ACC112 (cell line): ENCODE data around the gene C5orf46.

ENCODE experiments used
- H2AFZ ChIP-seq: fragments of 200-600 bp; sonication (generic); one replicate; pipeline ENCODE4 v1.6.0; 2017; ENCODE audit warnings: antibody characterized with exemption, low read length; ENCODE audit not compliant: unreplicated experiment
- H3K27ac ChIP-seq: fragments of 200-600 bp; sonication (generic); 2 replicates; pipeline ENCODE4 v1.5.1; 2014; ENCODE audit warnings: low read depth, mild to moderate bottlenecking, antibody characterized with exemption, low read length, moderate library complexity
- H3K27me3 ChIP-seq: fragments of 200-600 bp; sonication (generic); 2 replicates; pipeline ENCODE4 v1.6.1; 2014; ENCODE audit warnings: mild to moderate bottlenecking, antibody characterized with exemption, low read length, moderate library complexity, mixed read lengths; ENCODE audit not compliant: insufficient read depth
- H3K36me3 ChIP-seq: fragments of 200-600 bp; sonication (generic); 2 replicates; pipeline ENCODE4 v1.6.1; 2016; ENCODE audit warnings: mild to moderate bottlenecking, antibody characterized with exemption, low read length, moderate library complexity, mixed read lengths; ENCODE audit not compliant: insufficient read depth
- H3K4me1 ChIP-seq: fragments of 200-600 bp; sonication (generic); one replicate; pipeline ENCODE4 v1.6.1; 2016; ENCODE audit warnings: low read length, mixed read lengths; ENCODE audit not compliant: insufficient read depth, unreplicated experiment, control insufficient read depth
- H3K4me3 ChIP-seq: fragments of 200-600 bp; sonication (generic); 2 replicates; pipeline ENCODE4 v1.5.1; 2014; ENCODE audit warnings: mild to moderate bottlenecking, low read depth, low read length
- H3K79me2 ChIP-seq: fragments of 200-600 bp; sonication (generic); one replicate; pipeline ENCODE4 v1.6.0; 2016; ENCODE audit warnings: low read length; ENCODE audit not compliant: control insufficient read depth, unreplicated experiment, insufficient read depth

The C5orf46 gene

GRCh38 chr5:147920420-147921030, 14.2 kb upstream of the C5orf46 start:
- Histone ChIP-seq H3K27me3 (no peaks in the 10 kb centered on the region), H3K27ac (no peak overlapping the region), H3K79me2 (no peaks in the 10 kb centered on the region), H3K4me1 (peaks cover 26% of the 10 kb centered on the region), H3K36me3 (no peaks in the 10 kb centered on the region), H2AFZ (no peak overlapping the region), H3K4me3 (no peak overlapping the region)

- no peaks in the 10 kb centered on the region for H3K79me2 ChIP-seq
- no peak overlapping the region for H3K27ac ChIP-seq
- H2AFZ ChIP-seq, result no peak overlapping the region
- no peak overlapping the region for H3K4me3 ChIP-seq
- H3K36me3 ChIP-seq, result no peaks in the 10 kb centered on the region
- H3K27me3 ChIP-seq, result no peaks in the 10 kb centered on the region
- H3K4me1 ChIP-seq, result peaks cover 28% of the 10 kb centered on the region
Observed at GRCh38 chr5:147918899-147919298, 12.6 kb upstream of the C5orf46 start.

DNA sequence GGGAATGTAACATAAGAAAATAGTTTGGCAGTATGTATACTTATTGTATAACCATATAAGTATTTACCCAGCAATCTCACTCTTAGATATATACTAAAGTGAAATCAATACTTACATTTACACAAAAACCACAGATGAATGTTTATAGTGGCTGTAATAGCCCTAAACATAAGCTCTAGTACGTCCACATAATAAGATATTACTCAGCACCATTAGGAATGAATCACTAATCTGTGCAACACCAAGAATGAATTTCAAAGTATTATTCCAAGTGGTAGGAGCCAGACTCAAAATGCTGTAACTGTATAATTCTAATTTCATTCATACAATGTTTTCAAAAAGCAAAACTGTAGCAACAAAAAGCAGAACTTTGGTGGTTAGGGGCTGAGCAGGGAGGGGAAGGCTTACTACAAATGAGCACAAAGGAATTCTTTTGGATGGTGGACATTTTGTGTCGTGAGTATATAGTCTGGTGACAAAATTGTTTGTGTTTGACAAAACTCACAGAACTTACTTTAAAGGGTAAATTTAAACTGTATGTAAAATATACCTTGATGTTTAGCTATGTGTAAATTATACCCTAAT, 11.9 kb upstream of the C5orf46 start:
- H3K36me3 ChIP-seq, result no peaks in the 10 kb centered on the region
- 0 out of 2 replicates have a peak overlapping the region, but pooled peaks have one; percentile 12 for H3K27ac ChIP-seq
- no peaks in the 10 kb centered on the region for H3K79me2 ChIP-seq
- peaks cover 32% of the 10 kb centered on the region for H3K4me1 ChIP-seq
- H3K4me3 ChIP-seq, result no peak overlapping the region
- H2AFZ ChIP-seq, result peak overlapping the region; percentile 28
- no peaks in the 10 kb centered on the region for H3K27me3 ChIP-seq

DNA sequence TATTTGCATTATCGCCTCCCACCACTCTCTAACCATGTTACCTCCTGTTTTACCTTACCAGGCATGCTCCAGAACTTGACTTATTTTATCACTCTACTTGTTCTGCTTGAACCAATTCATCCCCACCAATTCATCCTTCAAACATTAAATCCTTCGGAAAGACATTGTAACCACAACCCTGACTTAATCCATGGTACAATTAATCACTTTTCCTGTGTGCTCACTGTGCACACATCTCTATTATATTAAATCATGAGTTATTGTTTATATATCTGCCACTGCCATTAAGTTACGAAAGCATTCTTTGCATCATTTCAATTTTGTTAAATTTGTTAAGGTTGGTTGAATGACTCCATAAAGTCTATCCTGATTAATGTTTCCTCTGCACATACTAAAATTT, 7.4 kb upstream of the C5orf46 start:
- Histone ChIP-seq H3K4me3 (no peak overlapping the region), H3K36me3 (no peaks in the 10 kb centered on the region), H2AFZ (no peak overlapping the region), H3K27me3 (no peaks in the 10 kb centered on the region), H3K4me1 (peaks cover 20% of the 10 kb centered on the region), H3K79me2 (no peaks in the 10 kb centered on the region), H3K27ac (no peak overlapping the region)

DNA sequence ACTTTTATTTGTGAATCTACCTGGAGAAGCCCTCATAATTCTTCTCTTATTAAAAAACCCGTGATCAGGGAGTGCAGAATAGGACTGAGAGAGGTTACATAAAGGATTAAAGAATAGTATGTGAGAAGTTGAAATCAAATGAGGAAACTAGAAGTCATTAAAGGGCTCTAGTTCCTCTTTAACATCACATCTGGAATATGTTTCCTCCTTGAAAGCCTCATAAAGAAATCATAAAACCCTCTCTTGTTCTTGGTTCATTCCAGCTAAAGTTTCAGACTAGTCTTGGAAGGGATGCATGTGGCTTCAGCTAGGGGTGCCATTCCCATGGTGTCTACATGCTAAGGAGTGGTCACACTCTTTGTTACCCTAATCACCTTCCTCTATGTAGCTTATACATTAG, 5.7 kb upstream of the C5orf46 start:
- no peak overlapping the region for H3K27ac ChIP-seq
- no peak overlapping the region for H3K4me3 ChIP-seq
- no peaks in the 10 kb centered on the region for H3K27me3 ChIP-seq
- H3K4me1 ChIP-seq, result peaks cover 6% of the 10 kb centered on the region
- no peaks in the 10 kb centered on the region for H3K79me2 ChIP-seq
- H2AFZ ChIP-seq, result no peak overlapping the region
- no peaks in the 10 kb centered on the region for H3K36me3 ChIP-seq

GRCh38 chr5:147911427-147911826, 5.1 kb upstream of the C5orf46 start:
- H3K27me3 ChIP-seq, result no peaks in the 10 kb centered on the region
- peaks cover 11% of the 10 kb centered on the region for H3K4me1 ChIP-seq
- H3K36me3 ChIP-seq, result no peaks in the 10 kb centered on the region
- no peaks in the 10 kb centered on the region for H3K79me2 ChIP-seq
- no peak overlapping the region for H3K4me3 ChIP-seq
- H3K27ac ChIP-seq, result no peak overlapping the region
- no peak overlapping the region for H2AFZ ChIP-seq

GRCh38 chr5:147904110-147904509, 2.2 kb downstream of the C5orf46 start:
- Histone ChIP-seq H3K4me3 (no peak overlapping the region), H3K27ac (no peak overlapping the region), H3K4me1 (peaks cover 42% of the 10 kb centered on the region), H3K27me3 (no peaks in the 10 kb centered on the region), H2AFZ (no peak overlapping the region), H3K36me3 (no peaks in the 10 kb centered on the region), H3K79me2 (no peaks in the 10 kb centered on the region)

DNA sequence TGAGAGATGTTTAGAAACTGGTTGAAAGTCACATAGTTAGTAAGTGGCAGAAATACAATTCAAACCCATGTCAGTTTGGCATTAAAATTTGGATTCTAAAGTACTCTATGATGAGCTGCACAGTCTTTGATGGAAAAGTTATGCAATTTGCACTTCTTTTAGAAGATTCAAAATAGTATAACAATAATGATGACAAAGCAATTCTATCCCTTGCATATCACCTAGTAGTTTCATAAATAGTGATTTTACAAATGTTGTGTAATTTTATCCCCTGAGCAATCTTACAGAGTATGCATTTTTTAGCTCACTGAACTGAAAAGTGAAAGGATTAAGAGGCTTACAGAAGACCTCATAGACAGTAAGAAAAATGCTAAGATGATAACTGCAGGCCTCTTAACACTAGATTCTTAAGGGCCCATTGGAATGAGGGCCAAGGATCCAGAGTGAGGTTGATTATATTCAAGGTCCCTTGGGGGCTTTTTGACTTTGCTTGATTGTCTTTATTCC, 3.7 kb downstream of the C5orf46 start:
- no peak overlapping the region for H3K27ac ChIP-seq
- H3K4me1 ChIP-seq, result peaks cover 57% of the 10 kb centered on the region
- no peak overlapping the region for H2AFZ ChIP-seq
- no peaks in the 10 kb centered on the region for H3K79me2 ChIP-seq
- no peaks in the 10 kb centered on the region for H3K36me3 ChIP-seq
- H3K27me3 ChIP-seq, result no peaks in the 10 kb centered on the region
- H3K4me3 ChIP-seq, result no peak overlapping the region

DNA sequence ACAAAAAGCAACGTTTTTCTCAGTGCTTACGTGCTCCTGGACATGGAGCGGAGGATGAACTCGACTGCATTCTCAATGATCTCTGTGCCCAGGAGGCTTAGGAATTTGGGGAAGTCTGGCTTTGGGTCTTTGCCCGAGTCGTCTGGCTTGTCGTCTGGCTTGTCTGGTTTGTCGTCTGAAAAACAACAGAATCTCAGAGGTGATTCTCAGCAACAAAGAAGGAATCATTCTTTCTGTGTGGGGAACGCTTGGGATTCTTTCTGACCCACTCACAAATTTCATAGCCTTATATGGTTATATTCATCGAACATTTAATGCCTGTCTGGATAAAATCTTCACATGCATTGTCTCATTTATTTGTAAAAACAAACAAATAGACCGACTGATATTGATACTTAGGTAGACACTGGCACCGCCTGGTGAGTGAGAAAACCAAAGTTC, 4.7 kb downstream of the C5orf46 start:
- no peaks in the 10 kb centered on the region for H3K36me3 ChIP-seq
- H3K79me2 ChIP-seq, result no peaks in the 10 kb centered on the region
- H3K4me3 ChIP-seq, result no peak overlapping the region
- peak overlapping the region; percentile 63 for H3K27ac ChIP-seq
- H2AFZ ChIP-seq, result peak overlapping the region; percentile 48
- no peaks in the 10 kb centered on the region for H3K27me3 ChIP-seq
- H3K4me1 ChIP-seq, result peaks cover 57% of the 10 kb centered on the region

DNA sequence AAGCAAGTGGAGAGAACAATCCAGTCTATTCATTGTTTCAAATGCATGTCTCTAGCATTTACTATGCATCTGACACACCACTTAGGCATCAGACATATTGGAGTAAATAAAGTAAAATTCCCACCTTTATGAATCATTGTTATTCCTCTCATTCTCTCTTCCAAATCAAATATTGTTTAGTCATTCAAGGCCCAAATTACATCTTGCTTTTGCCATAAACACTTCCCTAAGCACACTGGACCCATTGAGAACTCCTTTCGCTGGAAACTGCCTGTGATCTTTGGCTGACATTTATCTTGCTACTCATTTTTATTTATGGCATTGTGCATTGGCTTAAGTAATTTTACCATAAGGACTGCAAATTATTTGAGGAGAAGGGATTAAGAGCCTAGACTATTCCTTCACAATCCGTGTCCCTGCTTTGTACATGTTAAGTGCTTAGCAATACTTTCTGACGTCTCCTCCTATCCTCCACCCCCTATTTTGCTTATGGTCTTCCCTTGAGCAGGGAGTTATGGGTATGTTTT, 7.4 kb downstream of the C5orf46 start:
- Histone ChIP-seq H3K27ac (peak overlapping the region; percentile 46), H3K36me3 (no peaks in the 10 kb centered on the region), H2AFZ (peak overlapping the region; percentile 0), H3K79me2 (no peaks in the 10 kb centered on the region), H3K4me1 (peaks cover 51% of the 10 kb centered on the region), H3K4me3 (no peak overlapping the region), H3K27me3 (no peaks in the 10 kb centered on the region)

GRCh38 chr5:147895864-147896263, 10.5 kb downstream of the C5orf46 start:
- Histone ChIP-seq H3K27ac (no peak overlapping the region), H3K4me1 (peaks cover 55% of the 10 kb centered on the region), H2AFZ (no peak overlapping the region), H3K79me2 (no peaks in the 10 kb centered on the region), H3K4me3 (no peak overlapping the region), H3K27me3 (no peaks in the 10 kb centered on the region), H3K36me3 (no peaks in the 10 kb centered on the region)
